Activated naive CD8-positive, alpha-beta T cell treated with anti-CD3 and anti-CD28 coated beads, Interleukin-2, amount 10 ng/mL, durations not matched to agents 7 days and 5 days (primary cell): ENCODE data around the gene PCBP2. TPM values are rescaled to one million over a fixed set of nuclear protein-coding genes. Genes with fewer than 3 reads are reported as not detected.
"Not testable (repeated sequence)": the region's sequence is repeated elsewhere in the genome, so short reads cannot be mapped to it uniquely, and the experiment has no call there.

ENCODE experiments used
- ATAC-seq: fragments of 150-1000 bp; cut with Tn5 transposase; one replicate; pipeline ENCODE4 v1.10.0; 2021; ENCODE audit warnings: low read depth, moderate library complexity
- POLR2A ChIA-PET: fragments of 350-600 bp; sonication (Branson Sonifier 250); formaldehyde crosslinking; loops from one replicate; lab custom pipeline; 2021; ENCODE audit warnings: antibody characterized with exemption; lab: Charles Lee
- DNase-seq: peaks from one replicate; pipeline ENCODE4 v3.0.0; 2021
- H3K27ac Mint-ChIP-seq: one replicate; pipeline ENCODE4 v1.8.0; 2022; ENCODE audit warnings: mild to moderate bottlenecking, mixed read lengths
- H3K27me3 Mint-ChIP-seq: one replicate; pipeline ENCODE4 v1.8.0; 2022; ENCODE audit warnings: mild to moderate bottlenecking, moderate library complexity, mixed read lengths
- H3K36me3 Mint-ChIP-seq: one replicate; pipeline ENCODE4 v1.8.0; 2021; ENCODE audit warnings: mild to moderate bottlenecking, mixed read lengths
- H3K4me1 Mint-ChIP-seq: one replicate; pipeline ENCODE4 v1.8.0; 2021; ENCODE audit warnings: mixed read lengths
- H3K4me3 Mint-ChIP-seq: one replicate; pipeline ENCODE4 v1.8.0; 2022; ENCODE audit warnings: mild to moderate bottlenecking, moderate library complexity, mixed read lengths
- H3K9me3 Mint-ChIP-seq: one replicate; pipeline ENCODE4 v1.8.0; 2021; ENCODE audit warnings: mixed read lengths
- total RNA-seq, 2 experiments: library from RNA; stranded (reverse); gene quantifications; one replicate each; pipeline ENCODE4 v1.2.3, GENCODE V29; 2021

PCBP2 gene
- total RNA-seq, 2 experiments from 2014 or later: 824 to 837 TPM

GRCh38 chr12:53424626-53425514, 27.0 kb upstream of the PCBP2 start:
- POLR2A ChIA-PET: interaction anchor here (0.6 kb wide), 1 partner anchor 38 kb away, joined by 3 read pairs; no protein-coding TSS in a partner anchor
- no peak for ATAC-seq
- no peaks in the 10 kb centered on the region for H3K36me3 Mint-ChIP-seq
- H3K4me1 Mint-ChIP-seq: peaks cover 4% of the 10 kb centered on the region
- DNase-seq: no peak
- H3K9me3 Mint-ChIP-seq: no peaks in the 10 kb centered on the region
- no peak overlapping the region for H3K27ac Mint-ChIP-seq
- no peaks in the 10 kb centered on the region for H3K27me3 Mint-ChIP-seq
- H3K4me3 Mint-ChIP-seq: no peak overlapping the region

- Mint-ChIP-seq H3K27me3 (no peaks in the 10 kb centered on the region), H3K9me3 (no peaks in the 10 kb centered on the region), H3K4me1 (peaks cover 4% of the 10 kb centered on the region), H3K36me3 (no peaks in the 10 kb centered on the region), H3K4me3 (no peak overlapping the region), H3K27ac (no peak overlapping the region)
- POLR2A ChIA-PET: no interaction called here
- ATAC-seq: no peak
- no peak for DNase-seq
Measured at GRCh38 chr12:53425515-53426150, 26.3 kb upstream of the PCBP2 start.

- Mint-ChIP-seq H3K36me3 (no peaks in the 10 kb centered on the region), H3K4me3 (no peak overlapping the region), H3K27ac (no peak overlapping the region), H3K4me1 (no peaks in the 10 kb centered on the region), H3K9me3 (no peaks in the 10 kb centered on the region), H3K27me3 (no peaks in the 10 kb centered on the region)
- peak; percentile 29 for ATAC-seq
- POLR2A ChIA-PET: interaction anchor here (1.4 kb wide), 1 partner anchor 13 kb away, joined by 5 read pairs; the partner anchor contains the start of gene PRR13
- DNase-seq: no peak
Measured at GRCh38 chr12:53427905-53428594, 23.9 kb upstream of the PCBP2 start.

- H3K4me3 Mint-ChIP-seq: no peak overlapping the region
Measured at GRCh38 chr12:53428741-53429140, 23.2 kb upstream of the PCBP2 start.

GRCh38 chr12:53430116-53430515, 21.8 kb upstream of the PCBP2 start:
- POLR2A ChIA-PET: interaction anchor here (0.6 kb wide), 1 partner anchor 19 kb away, joined by 3 read pairs; no protein-coding TSS in a partner anchor
- DNase-seq: no peak
- Mint-ChIP-seq H3K4me1 (no peaks in the 10 kb centered on the region), H3K4me3 (no peak overlapping the region), H3K27ac (no peak overlapping the region), H3K9me3 (no peaks in the 10 kb centered on the region), H3K27me3 (no peaks in the 10 kb centered on the region), H3K36me3 (no peaks in the 10 kb centered on the region)
- no peak for ATAC-seq

More at GRCh38 chr12:53428741-53429140, 23.2 kb upstream of the PCBP2 start:
- no peaks in the 10 kb centered on the region for H3K4me1 Mint-ChIP-seq
- peak; percentile 23 for DNase-seq
- no peaks in the 10 kb centered on the region for H3K27me3 Mint-ChIP-seq
- H3K9me3 Mint-ChIP-seq: no peaks in the 10 kb centered on the region
- no peak for ATAC-seq
- POLR2A ChIA-PET: interaction anchor here (1.4 kb wide), 1 partner anchor 12 kb away, joined by 5 read pairs; the partner anchor contains the start of gene PRR13
- H3K27ac Mint-ChIP-seq: peak overlapping the region; percentile 1
- H3K36me3 Mint-ChIP-seq: no peaks in the 10 kb centered on the region

- no peak overlapping the region for H3K4me3 Mint-ChIP-seq
- POLR2A ChIA-PET: no interaction called here
- no peak overlapping the region for H3K27ac Mint-ChIP-seq
- H3K4me1 Mint-ChIP-seq: no peaks in the 10 kb centered on the region
- H3K36me3 Mint-ChIP-seq: no peaks in the 10 kb centered on the region
- H3K9me3 Mint-ChIP-seq: no peaks in the 10 kb centered on the region
- peaks cover 2% of the 10 kb centered on the region for H3K27me3 Mint-ChIP-seq
- ATAC-seq (no peak), DNase-seq (no peak)
Measured at GRCh38 chr12:53431187-53431586, 20.7 kb upstream of the PCBP2 start.

GRCh38 chr12:53435326-53435725, 16.6 kb upstream of the PCBP2 start:
- DNase-seq, H3K9me3 Mint-ChIP-seq, H3K27ac Mint-ChIP-seq, H3K4me1 Mint-ChIP-seq, ATAC-seq, H3K27me3 Mint-ChIP-seq, POLR2A ChIA-PET, H3K36me3 Mint-ChIP-seq, H3K4me3 Mint-ChIP-seq: not testable (repeated sequence)

- ATAC-seq, H3K27ac Mint-ChIP-seq, H3K27me3 Mint-ChIP-seq, DNase-seq, H3K4me3 Mint-ChIP-seq, H3K9me3 Mint-ChIP-seq: not testable (repeated sequence)
- H3K36me3 Mint-ChIP-seq: peaks cover 11% of the 10 kb centered on the region
- POLR2A ChIA-PET: interaction anchor here (0.7 to 1.2 kb wide), 2 partner anchors 115 to 235 kb away, joined by 3 to 5 read pairs; no protein-coding TSS in a partner anchor
- H3K4me1 Mint-ChIP-seq: peaks cover 19% of the 10 kb centered on the region
Measured at GRCh38 chr12:53439582-53439981, 12.3 kb upstream of the PCBP2 start.

GRCh38 chr12:53441040-53441833, 10.7 kb upstream of the PCBP2 start, which contains the start of gene PRR13:
Gene PRR13, plus strand, starts transcription at chr12:53441734. Its CDS starts 981 bp downstream, at chr12:53442715.
- Mint-ChIP-seq H3K4me1 (peaks cover 29% of the 10 kb centered on the region), H3K4me3 (peak within 1 kb of the TSS; percentile 99), H3K9me3 (no peaks in the 10 kb centered on the region), H3K27me3 (no peaks in the 10 kb centered on the region), H3K27ac (peak within 1 kb of the TSS; percentile 91), H3K36me3 (peaks cover 20% of the 10 kb centered on the region)
- POLR2A ChIA-PET: interaction anchor here (0.7 to 1.3 kb wide), 12 partner anchors 9 to 141 kb away, joined by 3 to 10 read pairs (median 4); partner anchors contain the start of genes AAAS and MAP3K12
- peak; percentile 95 for DNase-seq
- ATAC-seq: peak; percentile 99

GRCh38 chr12:53443955-53444354, 7.9 kb upstream of the PCBP2 start:
- no peak overlapping the region for H3K27ac Mint-ChIP-seq
- H3K9me3 Mint-ChIP-seq: no peaks in the 10 kb centered on the region
- POLR2A ChIA-PET: no interaction called here
- peaks cover 35% of the 10 kb centered on the region for H3K36me3 Mint-ChIP-seq
- H3K27me3 Mint-ChIP-seq: no peaks in the 10 kb centered on the region
- DNase-seq: no peak
- ATAC-seq: no peak
- H3K4me3 Mint-ChIP-seq: peak overlapping the region; percentile 44
- H3K4me1 Mint-ChIP-seq: peaks cover 33% of the 10 kb centered on the region

- not testable (repeated sequence) for DNase-seq, H3K9me3 Mint-ChIP-seq, ATAC-seq, H3K27ac Mint-ChIP-seq, H3K27me3 Mint-ChIP-seq
- Mint-ChIP-seq H3K4me1 (peaks cover 33% of the 10 kb centered on the region), H3K36me3 (peaks cover 35% of the 10 kb centered on the region), H3K4me3 (peak overlapping the region; percentile 20)
- POLR2A ChIA-PET: interaction anchor here (0.7 kb wide), 2 partner anchors 37 to 327 kb away, joined by 4 read pairs; no protein-coding TSS in a partner anchor
Measured at GRCh38 chr12:53444593-53445325, 7.1 kb upstream of the PCBP2 start.

GRCh38 chr12:53450936-53451335, 966 bp upstream of the PCBP2 start:
- H3K27ac Mint-ChIP-seq: no peak overlapping the region
- no peaks in the 10 kb centered on the region for H3K27me3 Mint-ChIP-seq
- peaks cover 38% of the 10 kb centered on the region for H3K36me3 Mint-ChIP-seq
- ATAC-seq: no peak
- H3K9me3 Mint-ChIP-seq: no peaks in the 10 kb centered on the region
- no peak for DNase-seq
- peaks cover 25% of the 10 kb centered on the region for H3K4me1 Mint-ChIP-seq
- POLR2A ChIA-PET: interaction anchor here (0.6 to 1.2 kb wide), 2 partner anchors 9 to 50 kb away, joined by 3 to 4 read pairs; partner anchors contain the start of gene TARBP2
- no peak overlapping the region for H3K4me3 Mint-ChIP-seq
